ENCODE data around the gene WDR47. TPM values are rescaled to one million over a fixed set of nuclear protein-coding genes. Genes with fewer than 3 reads are reported as not detected.

Gene WDR47
- total and polyA plus RNA-seq, 10 of the 15 experiments (the other 5 are each of a cell fraction or from before 2014, with no cell fraction given): 2.4 to 9.7 (median 5.9) TPM

DNA sequence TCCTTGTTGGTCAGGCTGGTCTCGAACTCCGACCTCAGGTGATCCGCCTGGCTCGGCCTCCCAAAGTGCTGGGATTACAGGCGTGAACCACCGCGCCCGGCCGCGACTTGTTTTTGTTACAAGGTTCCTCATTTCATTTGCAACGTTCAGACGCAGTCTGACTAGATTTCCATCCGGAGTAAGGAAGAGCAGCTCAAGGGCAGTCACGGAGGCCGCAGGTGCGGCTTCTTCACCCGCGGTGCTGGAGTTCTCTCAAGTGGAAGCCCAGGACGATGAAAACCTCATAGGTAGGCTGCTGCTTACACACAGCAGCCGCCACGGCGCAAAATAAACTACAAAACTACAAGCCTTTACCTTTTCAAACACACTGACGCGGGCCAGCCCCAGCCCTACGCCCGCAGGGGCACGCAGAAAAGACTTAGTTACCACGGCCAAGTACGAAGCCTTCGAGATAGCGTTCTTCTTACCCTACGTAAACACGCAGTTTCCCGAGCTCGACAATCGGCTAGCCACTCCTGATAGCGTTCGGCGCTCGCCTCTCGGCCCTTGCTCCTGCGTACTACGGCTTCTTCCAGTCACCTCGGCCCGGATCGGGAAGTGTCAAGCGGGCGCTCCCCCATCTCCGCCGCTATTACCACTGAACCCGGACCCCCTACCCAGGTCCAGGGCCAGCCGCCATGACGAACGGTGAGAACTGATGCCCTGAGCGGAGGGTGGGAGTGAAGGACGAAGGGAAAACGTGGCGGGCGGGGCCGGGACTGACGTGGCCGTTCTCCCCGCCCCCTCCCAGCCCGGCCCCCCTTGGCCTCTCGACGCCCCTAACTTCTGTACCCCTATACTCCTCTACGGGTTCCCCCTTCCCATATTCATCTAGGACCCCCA, 48.5 kb upstream of the WDR47 start, which contains the start of gene TMEM167B (continued):
- TF ChIP-seq FOXK2 (IDR thresholded peaks at IDR 0.05) (peak; percentile 95), CTCF (IDR thresholded peaks at IDR 0.05 in 2 of 3, conservative IDR thresholded peaks at IDR 0.05 in 1 of 3; ENCODE audit: control insufficient read depth in 2 of 3, extremely low read depth in 1 of 3, insufficient read depth in 1 of 3, low read depth in 3 of 3, low read length in 3 of 3) (no peak), PML (IDR thresholded peaks at IDR 0.05; ENCODE audit: low read length) (peak; percentile 67), ZBTB40 (IDR thresholded peaks at IDR 0.05; ENCODE audit: borderline replicate concordance) (peak; percentile 50; the same call in 1 of the 2 replicates), IKZF2 (IDR thresholded peaks at IDR 0.05) (peak; percentile 52 to 79), ZNF24 (IDR thresholded peaks at IDR 0.05) (0 out of 2 replicates have a peak, but pooled peaks have one; percentile 38), RAD21 (IDR thresholded peaks at IDR 0.05; ENCODE audit: insufficient read depth, low read depth, low read length) (no peak), ZNF687 (IDR thresholded peaks at IDR 0.05) (peak; percentile 89), ELK1 (IDR thresholded peaks at IDR 0.05; ENCODE audit: low read depth, low read length) (0 out of 2 replicates have a peak, but pooled peaks have one; percentile 37), POLR2A (IDR thresholded peaks at IDR 0.05; ENCODE audit: low read depth, low read length) (peak; percentile 89), TCF12 (IDR thresholded peaks at IDR 0.05; ENCODE audit: low read depth, low read length) (0 out of 2 replicates have a peak, but pooled peaks have one; percentile 49), SUPT20H (IDR thresholded peaks at IDR 0.05; ENCODE audit: borderline replicate concordance, control insufficient read depth, low read depth, low read length) (no peak), JUND (IDR thresholded peaks at IDR 0.05; ENCODE audit: low read depth, low read length) (no peak; the same call in 1 of the 2 replicates), ZNF217 (IDR thresholded peaks at IDR 0.05) (no peak), RFX5 (IDR thresholded peaks at IDR 0.05; ENCODE audit: low read depth, low read length) (peak; percentile 44; the same call in 1 of the 2 replicates), NR2C2 (IDR thresholded peaks at IDR 0.05; ENCODE audit: borderline replicate concordance, control insufficient read depth, insufficient read length, low read depth) (peak; percentile 100), POU2F2 (IDR thresholded peaks at IDR 0.05; ENCODE audit: borderline replicate concordance, low read depth, low read length) (peak; percentile 73; the same call in 2 of the 3 replicates), HCFC1 (IDR thresholded peaks at IDR 0.05; ENCODE audit: low read length) (peak; percentile 83)
